ENCODE measurements around the gene PPIL1.

PPIL1 gene

DNA sequence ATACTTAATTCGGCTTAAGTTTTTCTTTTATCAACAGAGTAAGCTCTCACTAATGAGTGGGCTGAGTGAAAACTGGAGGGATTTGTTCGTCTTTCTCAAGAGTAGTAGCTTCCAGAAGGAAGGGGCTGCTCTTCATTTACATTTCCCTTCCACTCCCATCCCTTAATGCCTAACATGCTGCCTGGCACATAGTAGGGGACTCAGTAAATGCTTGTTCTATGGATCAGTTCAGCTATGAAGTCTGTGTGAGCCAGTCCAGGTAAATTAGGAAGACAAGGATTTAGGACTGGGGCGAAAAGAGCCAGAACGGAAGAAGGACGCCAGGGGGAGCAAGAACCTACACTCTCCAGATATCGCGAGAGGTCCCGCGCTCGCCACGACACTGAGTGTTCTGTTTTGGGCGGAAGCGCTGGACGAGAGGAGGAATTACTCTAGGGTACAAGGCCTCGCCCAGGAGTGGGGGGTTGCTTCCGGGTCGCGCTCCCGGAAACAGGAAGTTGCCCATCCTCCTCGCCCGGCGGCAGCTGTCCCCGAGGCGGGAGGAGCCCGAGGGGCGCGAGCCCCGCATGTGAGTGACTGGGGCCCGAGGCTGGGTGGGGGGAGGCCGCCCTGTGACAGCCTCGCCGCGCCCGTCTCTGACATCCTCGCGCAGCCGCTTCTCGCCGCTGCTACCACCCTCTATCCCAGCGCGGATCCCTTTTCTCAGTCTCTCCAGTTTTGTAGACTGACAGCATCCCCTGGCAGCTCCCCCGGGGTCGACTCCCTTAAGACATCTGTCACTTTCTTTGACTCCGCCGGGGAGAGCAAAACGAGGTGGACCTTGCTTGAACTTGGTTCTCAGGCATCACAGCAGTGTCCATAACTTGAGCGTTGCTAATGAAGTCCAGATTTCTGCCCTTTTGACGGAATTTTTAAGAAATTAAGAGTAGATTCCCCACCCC is 11.1 kb upstream of the PPIL1 start, which contains the start of gene C6orf89 (continued):
- TF ChIP-seq ZNF560 (tag by site-specific recombination; IDR thresholded peaks at IDR 0.05; ENCODE audit: borderline replicate concordance) (no peak), ZNF138 (tag by site-specific recombination; IDR thresholded peaks at IDR 0.05; ENCODE audit: borderline replicate concordance) (no peak), ZNF2 (tag by site-specific recombination; IDR thresholded peaks at IDR 0.05) (peak; percentile 94), ZXDB (tag by site-specific recombination; IDR thresholded peaks at IDR 0.05) (peak; percentile 94)

DNA sequence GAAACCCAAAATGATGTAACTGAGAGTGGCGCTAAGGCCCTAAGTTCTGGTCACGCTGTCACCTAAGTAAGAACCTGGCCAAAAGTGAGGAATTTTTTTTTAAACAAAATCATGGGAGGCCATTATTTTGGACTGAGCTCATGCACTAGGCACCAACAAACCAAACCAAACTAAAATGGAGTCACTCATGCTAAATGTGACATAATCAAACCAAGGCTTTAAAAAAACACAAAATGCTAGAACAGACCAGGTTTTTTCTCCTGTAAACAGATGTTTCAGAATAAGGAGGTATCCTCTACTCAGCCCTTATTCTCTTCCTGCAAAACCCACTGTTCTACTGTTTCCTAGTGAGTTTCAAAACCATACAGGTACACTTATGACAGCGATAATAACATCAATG is 10.0 kb upstream of the PPIL1 start:
- peaks cover 3% of the 10 kb centered on the region; the same call in 1 of the 2 replicates for H3K4me1 ChIP-seq (ENCODE audit: control insufficient read depth, insufficient read depth, low read length)
- no peaks in the 10 kb centered on the region; the same call in 1 of the 2 replicates for H3K9me3 ChIP-seq (ENCODE audit: control insufficient read depth, insufficient read depth, low read depth, low read length)
- ChIA-PET CTCF (interaction anchor here (0.6 to 16.0 kb wide), 24 partner anchors 10 to 844 kb away, joined by 3 to 216 read pairs (median 6); partner anchors contain the start of gene PPIL1), POLR2A (interaction anchor here (1.2 to 1.8 kb wide), 3 partner anchors 10 to 133 kb away, joined by 3 to 35 read pairs (median 10); partner anchors contain the start of gene PPIL1)
- H3K27ac ChIP-seq (ENCODE audit: extremely low read depth, low read depth, low read length), result no peak overlapping the region
- no peak overlapping the region for H3K4me3 ChIP-seq (ENCODE audit: low read depth, low read length)
- no peaks in the 10 kb centered on the region for H3K36me3 ChIP-seq (ENCODE audit: control insufficient read depth in 2 of 2, insufficient read depth in 1 of 2, low read length in 2 of 2)
- TF ChIP-seq, protein P1, sequence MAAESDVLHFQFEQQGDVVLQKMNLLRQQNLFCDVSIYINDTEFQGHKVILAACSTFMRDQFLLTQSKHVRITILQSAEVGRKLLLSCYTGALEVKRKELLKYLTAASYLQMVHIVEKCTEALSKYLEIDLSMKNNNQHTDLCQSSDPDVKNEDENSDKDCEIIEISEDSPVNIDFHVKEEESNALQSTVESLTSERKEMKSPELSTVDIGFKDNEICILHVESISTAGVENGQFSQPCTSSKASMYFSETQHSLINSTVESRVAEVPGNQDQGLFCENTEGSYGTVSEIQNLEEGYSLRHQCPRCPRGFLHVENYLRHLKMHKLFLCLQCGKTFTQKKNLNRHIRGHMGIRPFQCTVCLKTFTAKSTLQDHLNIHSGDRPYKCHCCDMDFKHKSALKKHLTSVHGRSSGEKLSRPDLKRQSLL (tag by site-specific recombination; IDR thresholded peaks at IDR 0.05), result no peak
- TF ChIP-seq RBAK (tag by site-specific recombination; IDR thresholded peaks at IDR 0.05), result no peak
- TF ChIP-seq, protein P2, sequence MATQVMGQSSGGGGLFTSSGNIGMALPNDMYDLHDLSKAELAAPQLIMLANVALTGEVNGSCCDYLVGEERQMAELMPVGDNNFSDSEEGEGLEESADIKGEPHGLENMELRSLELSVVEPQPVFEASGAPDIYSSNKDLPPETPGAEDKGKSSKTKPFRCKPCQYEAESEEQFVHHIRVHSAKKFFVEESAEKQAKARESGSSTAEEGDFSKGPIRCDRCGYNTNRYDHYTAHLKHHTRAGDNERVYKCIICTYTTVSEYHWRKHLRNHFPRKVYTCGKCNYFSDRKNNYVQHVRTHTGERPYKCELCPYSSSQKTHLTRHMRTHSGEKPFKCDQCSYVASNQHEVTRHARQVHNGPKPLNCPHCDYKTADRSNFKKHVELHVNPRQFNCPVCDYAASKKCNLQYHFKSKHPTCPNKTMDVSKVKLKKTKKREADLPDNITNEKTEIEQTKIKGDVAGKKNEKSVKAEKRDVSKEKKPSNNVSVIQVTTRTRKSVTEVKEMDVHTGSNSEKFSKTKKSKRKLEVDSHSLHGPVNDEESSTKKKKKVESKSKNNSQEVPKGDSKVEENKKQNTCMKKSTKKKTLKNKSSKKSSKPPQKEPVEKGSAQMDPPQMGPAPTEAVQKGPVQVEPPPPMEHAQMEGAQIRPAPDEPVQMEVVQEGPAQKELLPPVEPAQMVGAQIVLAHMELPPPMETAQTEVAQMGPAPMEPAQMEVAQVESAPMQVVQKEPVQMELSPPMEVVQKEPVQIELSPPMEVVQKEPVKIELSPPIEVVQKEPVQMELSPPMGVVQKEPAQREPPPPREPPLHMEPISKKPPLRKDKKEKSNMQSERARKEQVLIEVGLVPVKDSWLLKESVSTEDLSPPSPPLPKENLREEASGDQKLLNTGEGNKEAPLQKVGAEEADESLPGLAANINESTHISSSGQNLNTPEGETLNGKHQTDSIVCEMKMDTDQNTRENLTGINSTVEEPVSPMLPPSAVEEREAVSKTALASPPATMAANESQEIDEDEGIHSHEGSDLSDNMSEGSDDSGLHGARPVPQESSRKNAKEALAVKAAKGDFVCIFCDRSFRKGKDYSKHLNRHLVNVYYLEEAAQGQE (tag by site-specific recombination; IDR thresholded peaks at IDR 0.05), result no peak
- TF ChIP-seq ZBTB7A (tag by site-specific recombination; IDR thresholded peaks at IDR 0.05; ENCODE audit: low read depth), result no peak
- no peak for TF ChIP-seq ZFP69B (tag by site-specific recombination; IDR thresholded peaks at IDR 0.05)
- TF ChIP-seq, protein P3, sequence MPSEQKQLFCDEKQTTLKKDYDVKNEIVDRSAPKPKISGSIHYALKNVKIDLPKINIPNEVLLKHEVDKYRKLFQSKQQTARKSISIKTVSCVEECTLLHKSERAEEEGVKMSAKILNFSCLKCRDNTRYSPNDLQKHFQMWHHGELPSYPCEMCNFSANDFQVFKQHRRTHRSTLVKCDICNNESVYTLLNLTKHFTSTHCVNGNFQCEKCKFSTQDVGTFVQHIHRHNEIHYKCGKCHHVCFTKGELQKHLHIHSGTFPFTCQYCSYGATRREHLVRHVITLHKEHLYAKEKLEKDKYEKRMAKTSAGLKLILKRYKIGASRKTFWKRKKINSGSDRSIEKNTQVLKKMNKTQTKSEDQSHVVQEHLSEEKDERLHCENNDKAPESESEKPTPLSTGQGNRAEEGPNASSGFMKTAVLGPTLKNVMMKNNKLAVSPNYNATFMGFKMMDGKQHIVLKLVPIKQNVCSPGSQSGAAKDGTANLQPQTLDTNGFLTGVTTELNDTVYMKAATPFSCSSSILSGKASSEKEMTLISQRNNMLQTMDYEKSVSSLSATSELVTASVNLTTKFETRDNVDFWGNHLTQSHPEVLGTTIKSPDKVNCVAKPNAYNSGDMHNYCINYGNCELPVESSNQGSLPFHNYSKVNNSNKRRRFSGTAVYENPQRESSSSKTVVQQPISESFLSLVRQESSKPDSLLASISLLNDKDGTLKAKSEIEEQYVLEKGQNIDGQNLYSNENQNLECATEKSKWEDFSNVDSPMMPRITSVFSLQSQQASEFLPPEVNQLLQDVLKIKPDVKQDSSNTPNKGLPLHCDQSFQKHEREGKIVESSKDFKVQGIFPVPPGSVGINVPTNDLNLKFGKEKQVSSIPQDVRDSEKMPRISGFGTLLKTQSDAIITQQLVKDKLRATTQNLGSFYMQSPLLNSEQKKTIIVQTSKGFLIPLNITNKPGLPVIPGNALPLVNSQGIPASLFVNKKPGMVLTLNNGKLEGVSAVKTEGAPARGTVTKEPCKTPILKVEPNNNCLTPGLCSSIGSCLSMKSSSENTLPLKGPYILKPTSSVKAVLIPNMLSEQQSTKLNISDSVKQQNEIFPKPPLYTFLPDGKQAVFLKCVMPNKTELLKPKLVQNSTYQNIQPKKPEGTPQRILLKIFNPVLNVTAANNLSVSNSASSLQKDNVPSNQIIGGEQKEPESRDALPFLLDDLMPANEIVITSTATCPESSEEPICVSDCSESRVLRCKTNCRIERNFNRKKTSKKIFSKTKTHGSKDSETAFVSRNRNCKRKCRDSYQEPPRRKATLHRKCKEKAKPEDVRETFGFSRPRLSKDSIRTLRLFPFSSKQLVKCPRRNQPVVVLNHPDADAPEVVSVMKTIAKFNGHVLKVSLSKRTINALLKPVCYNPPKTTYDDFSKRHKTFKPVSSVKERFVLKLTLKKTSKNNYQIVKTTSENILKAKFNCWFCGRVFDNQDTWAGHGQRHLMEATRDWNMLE (tag by site-specific recombination; conservative IDR thresholded peaks at IDR 0.05; ENCODE audit: low read depth), result no peak
- no peak for TF ChIP-seq ZNF561 (tag by site-specific recombination; IDR thresholded peaks at IDR 0.05; ENCODE audit: borderline replicate concordance)
- no peak for TF ChIP-seq OVOL3 (tag by site-specific recombination; IDR thresholded peaks at IDR 0.05)
- no peak for TF ChIP-seq ZNF621 (tag by site-specific recombination; IDR thresholded peaks at IDR 0.05)
- TF ChIP-seq ZNF292 (tag by site-specific recombination; IDR thresholded peaks at IDR 0.05; ENCODE audit: borderline replicate concordance, low read depth), result no peak
- no peak for TF ChIP-seq HOXD13 (CRISPR knock-in tag; IDR thresholded peaks at IDR 0.05; ENCODE audit: borderline replicate concordance)
- TF ChIP-seq, protein P4, sequence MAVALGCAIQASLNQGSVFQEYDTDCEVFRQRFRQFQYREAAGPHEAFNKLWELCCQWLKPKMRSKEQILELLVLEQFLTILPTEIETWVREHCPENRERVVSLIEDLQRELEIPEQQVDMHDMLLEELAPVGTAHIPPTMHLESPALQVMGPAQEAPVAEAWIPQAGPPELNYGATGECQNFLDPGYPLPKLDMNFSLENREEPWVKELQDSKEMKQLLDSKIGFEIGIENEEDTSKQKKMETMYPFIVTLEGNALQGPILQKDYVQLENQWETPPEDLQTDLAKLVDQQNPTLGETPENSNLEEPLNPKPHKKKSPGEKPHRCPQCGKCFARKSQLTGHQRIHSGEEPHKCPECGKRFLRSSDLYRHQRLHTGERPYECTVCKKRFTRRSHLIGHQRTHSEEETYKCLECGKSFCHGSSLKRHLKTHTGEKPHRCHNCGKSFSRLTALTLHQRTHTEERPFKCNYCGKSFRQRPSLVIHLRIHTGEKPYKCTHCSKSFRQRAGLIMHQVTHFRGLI (tag by site-specific recombination; IDR thresholded peaks at IDR 0.05), result no peak
- no peak for TF ChIP-seq ZNF623 (tag by site-specific recombination; IDR thresholded peaks at IDR 0.05)
- TF ChIP-seq, protein P5, sequence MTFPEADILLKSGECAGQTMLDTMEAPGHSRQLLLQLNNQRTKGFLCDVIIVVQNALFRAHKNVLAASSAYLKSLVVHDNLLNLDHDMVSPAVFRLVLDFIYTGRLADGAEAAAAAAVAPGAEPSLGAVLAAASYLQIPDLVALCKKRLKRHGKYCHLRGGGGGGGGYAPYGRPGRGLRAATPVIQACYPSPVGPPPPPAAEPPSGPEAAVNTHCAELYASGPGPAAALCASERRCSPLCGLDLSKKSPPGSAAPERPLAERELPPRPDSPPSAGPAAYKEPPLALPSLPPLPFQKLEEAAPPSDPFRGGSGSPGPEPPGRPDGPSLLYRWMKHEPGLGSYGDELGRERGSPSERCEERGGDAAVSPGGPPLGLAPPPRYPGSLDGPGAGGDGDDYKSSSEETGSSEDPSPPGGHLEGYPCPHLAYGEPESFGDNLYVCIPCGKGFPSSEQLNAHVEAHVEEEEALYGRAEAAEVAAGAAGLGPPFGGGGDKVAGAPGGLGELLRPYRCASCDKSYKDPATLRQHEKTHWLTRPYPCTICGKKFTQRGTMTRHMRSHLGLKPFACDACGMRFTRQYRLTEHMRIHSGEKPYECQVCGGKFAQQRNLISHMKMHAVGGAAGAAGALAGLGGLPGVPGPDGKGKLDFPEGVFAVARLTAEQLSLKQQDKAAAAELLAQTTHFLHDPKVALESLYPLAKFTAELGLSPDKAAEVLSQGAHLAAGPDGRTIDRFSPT (tag by site-specific recombination; IDR thresholded peaks at IDR 0.05), result no peak
- TF ChIP-seq ZNF596 (tag by site-specific recombination; IDR thresholded peaks at IDR 0.05), result no peak
- no peak for TF ChIP-seq SP2 (tag by site-specific recombination; IDR thresholded peaks at IDR 0.05)

All from HEK293 (cell line).